Hematopoietic multipotent progenitor cell treated with erythropoietin and hydrocortisone succinate and interleukin-3 and kit ligand, for 8 days (in vitro differentiated cells): ENCODE data around the gene CDC42SE1.
"Not testable (repeated sequence)": the region's sequence is repeated elsewhere in the genome, so short reads cannot be mapped to it uniquely, and the experiment has no call there.

Experiments used
- DNase-seq: peaks from one replicate; pipeline ENCODE4 v3.0.0-alpha.2; 2015

CDC42SE1 gene

GRCh38 chr1:151059109-151060006, at the start of gene CDC42SE1:
TSS of gene CDC42SE1 (minus strand) at chr1:151059622. CDS start at chr1:151055730, 3,892 bp downstream.
- DNase-seq = peak; percentile 85

- no peak for DNase-seq
Measured at GRCh38 chr1:151108331-151108730, 48.9 kb upstream of the CDC42SE1 start.

GRCh38 chr1:151106894-151107293, 47.5 kb upstream of the CDC42SE1 start:
- DNase-seq = no peak

GRCh38 chr1:151104630-151105029, 45.2 kb upstream of the CDC42SE1 start:
- DNase-seq = no peak

- DNase-seq = no peak
Measured at GRCh38 chr1:151098126-151098525, 38.7 kb upstream of the CDC42SE1 start.

- DNase-seq = not testable (repeated sequence)
Measured at GRCh38 chr1:151097426-151097825, 38.0 kb upstream of the CDC42SE1 start.

GRCh38 chr1:151085953-151086559, 26.6 kb upstream of the CDC42SE1 start:
- no peak for DNase-seq

- DNase-seq = no peak
Measured at GRCh38 chr1:151072224-151072623, 12.8 kb upstream of the CDC42SE1 start.

- peak; percentile 94 for DNase-seq
Measured at GRCh38 chr1:151070474-151071276, 11.3 kb upstream of the CDC42SE1 start, which contains the start of gene GABPB2. TSS of gene GABPB2 (plus strand) at chr1:151070761. CDS start at chr1:151088190, 17,429 bp downstream.

- no peak for DNase-seq
Measured at GRCh38 chr1:151069103-151069486, 9.7 kb upstream of the CDC42SE1 start.

- DNase-seq = no peak
Measured at GRCh38 chr1:151067185-151067584, 7.8 kb upstream of the CDC42SE1 start.

GRCh38 chr1:151065089-151065645, 5.7 kb upstream of the CDC42SE1 start:
- no peak for DNase-seq

GRCh38 chr1:151062741-151063371, 3.4 kb upstream of the CDC42SE1 start:
- no peak for DNase-seq

GRCh38 chr1:151061704-151062103, 2.3 kb upstream of the CDC42SE1 start:
- no peak for DNase-seq

- DNase-seq = no peak
Measured at GRCh38 chr1:151060657-151061421, 1.4 kb upstream of the CDC42SE1 start.

GRCh38 chr1:151060007-151060656, 710 bp upstream of the CDC42SE1 start, which contains the start of gene MLLT11:
TSS of gene MLLT11 (plus strand) at chr1:151060397. CDS start at chr1:151067225, 6,828 bp downstream.
- DNase-seq = peak; percentile 59

GRCh38 chr1:151058692-151059091, 730 bp downstream of the CDC42SE1 start:
- no peak for DNase-seq

GRCh38 chr1:151056149-151056548, 3.3 kb downstream of the CDC42SE1 start:
- DNase-seq = peak; percentile 59

- DNase-seq = no peak
Measured at GRCh38 chr1:151055581-151055980, 3.8 kb downstream of the CDC42SE1 start.

GRCh38 chr1:151054971-151055547, 4.4 kb downstream of the CDC42SE1 start:
- peak; percentile 85 for DNase-seq
